ENCODE data around the gene TBL3.
A peak's percentile ranks its signal among the peaks of the same experiment; 100 is the strongest.
"Not testable (repeated sequence)": the region's sequence is repeated elsewhere in the genome, so short reads cannot be mapped to it uniquely, and the experiment has no call there.

Gene TBL3

DNA sequence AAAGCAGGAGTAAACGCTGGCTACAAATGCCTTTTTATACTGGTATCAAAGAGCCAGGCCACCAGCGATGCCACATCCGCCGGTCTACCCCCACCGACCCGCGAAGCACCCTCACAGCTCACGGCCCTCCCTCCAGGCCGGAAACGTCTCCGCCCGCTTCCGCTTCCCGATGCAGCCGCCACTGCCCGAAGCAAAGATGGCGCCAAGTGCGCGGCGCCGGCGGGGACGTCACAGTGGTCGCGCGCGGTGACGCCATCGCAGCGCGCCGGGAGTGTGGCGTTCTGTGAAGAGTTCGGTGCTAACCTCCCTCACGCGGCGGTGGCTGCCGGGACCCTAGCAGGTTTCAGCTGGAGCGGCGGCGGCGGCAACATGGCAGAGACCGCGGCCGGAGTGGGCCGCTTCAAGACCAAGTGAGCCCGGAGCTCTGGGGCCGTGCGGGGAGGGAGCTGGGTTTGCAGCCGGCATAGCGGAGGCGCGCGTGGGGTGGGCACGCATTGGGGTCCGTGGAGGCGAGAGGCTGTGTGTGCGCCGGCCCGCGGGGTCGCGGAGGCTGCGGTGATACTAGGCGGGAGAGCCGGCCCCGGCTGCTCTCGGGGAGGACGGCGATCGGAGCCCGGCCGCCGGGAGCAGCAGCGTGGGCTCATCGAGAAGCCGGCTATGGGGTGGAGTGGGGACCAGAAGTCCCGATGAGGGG, at the start of gene TBL3:
Gene TBL3, plus strand, starts transcription at position 258 of the 694 bp plus-strand sequence. Its CDS starts 112 bp downstream, at position 370.
- peak within 1 kb of the TSS; percentile 98 for H3K4me3 Mint-ChIP-seq
- H3K4me1 Mint-ChIP-seq (ENCODE audit: low read depth): peaks cover 24% of the 10 kb centered on the region

DNA sequence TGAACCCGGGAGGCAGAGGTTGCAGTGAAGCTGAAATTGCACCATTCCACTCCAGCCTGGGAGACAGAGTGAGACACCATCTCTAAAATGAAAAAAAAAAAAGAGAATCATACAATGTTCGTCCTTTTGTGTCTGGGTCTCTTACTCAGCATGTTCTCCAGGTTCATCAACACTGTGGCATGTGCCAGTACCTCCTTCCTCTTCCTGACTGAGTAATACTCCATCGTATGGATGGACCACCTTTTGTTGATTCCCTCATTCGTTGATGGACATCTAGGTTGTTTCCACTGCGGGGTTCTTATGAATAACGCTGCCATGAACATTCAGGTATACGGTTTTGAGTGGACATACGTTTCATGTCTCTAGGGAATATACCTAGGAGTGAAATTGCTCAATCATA, 49.5 kb upstream of the TBL3 start:
- H3K9me3 Mint-ChIP-seq: no peaks in the 10 kb centered on the region
- no peak overlapping the region for H3K4me3 Mint-ChIP-seq
- H3K27me3 Mint-ChIP-seq: peaks cover 36% of the 10 kb centered on the region
- H3K27ac Mint-ChIP-seq: no peak overlapping the region
- no peaks in the 10 kb centered on the region for H3K4me1 Mint-ChIP-seq (ENCODE audit: low read depth)
- no peaks in the 10 kb centered on the region for H3K36me3 Mint-ChIP-seq (ENCODE audit: low read depth)

More for the DNA sequence above, at the start of gene TBL3:
- no peaks in the 10 kb centered on the region for H3K27me3 Mint-ChIP-seq
- H3K9me3 Mint-ChIP-seq: no peaks in the 10 kb centered on the region
- peaks cover 22% of the 10 kb centered on the region for H3K36me3 Mint-ChIP-seq (ENCODE audit: low read depth)
- H3K27ac Mint-ChIP-seq: peak within 1 kb of the TSS; percentile 98

DNA sequence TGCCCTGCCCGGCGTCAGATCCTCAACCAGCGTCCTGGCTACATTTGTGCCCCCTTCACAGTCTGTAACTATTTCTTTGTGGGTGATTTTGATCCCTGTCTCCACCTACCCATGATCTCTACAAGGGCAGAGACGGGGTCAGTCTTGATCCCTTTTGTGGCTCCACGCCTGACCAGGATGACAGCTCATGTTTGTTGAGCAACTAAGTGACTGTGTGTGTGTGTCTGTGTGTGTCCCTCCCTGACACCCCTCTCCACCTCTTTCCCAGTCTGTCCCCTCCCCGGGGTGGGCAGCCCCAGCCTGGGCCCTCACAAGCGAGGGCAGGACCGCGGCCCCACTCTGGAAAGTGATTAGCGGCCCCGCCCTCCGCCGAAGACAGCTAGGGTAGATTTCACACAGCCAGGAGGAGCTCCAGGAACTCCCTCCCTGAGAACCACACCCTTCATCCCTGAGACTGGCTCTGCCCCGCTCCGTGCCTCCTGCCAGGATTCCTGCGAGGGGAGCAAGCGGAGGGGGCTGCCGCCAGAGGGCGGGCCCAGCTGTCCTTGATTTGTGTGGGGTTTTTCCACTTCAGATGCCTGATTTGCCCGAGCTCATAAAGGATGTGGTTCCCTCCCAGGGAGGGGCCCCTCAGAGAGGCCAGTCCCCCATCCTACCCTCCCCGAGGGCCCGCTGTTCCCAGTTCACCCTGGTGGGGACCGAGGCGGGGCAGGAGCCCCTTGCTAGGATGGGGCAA, 48.4 kb upstream of the TBL3 start:
- Mint-ChIP-seq H3K9me3 (no peaks in the 10 kb centered on the region), H3K4me1 (ENCODE audit: low read depth) (no peaks in the 10 kb centered on the region), H3K4me3 (no peak overlapping the region), H3K27me3 (peaks cover 36% of the 10 kb centered on the region), H3K27ac (no peak overlapping the region), H3K36me3 (ENCODE audit: low read depth) (no peaks in the 10 kb centered on the region)

DNA sequence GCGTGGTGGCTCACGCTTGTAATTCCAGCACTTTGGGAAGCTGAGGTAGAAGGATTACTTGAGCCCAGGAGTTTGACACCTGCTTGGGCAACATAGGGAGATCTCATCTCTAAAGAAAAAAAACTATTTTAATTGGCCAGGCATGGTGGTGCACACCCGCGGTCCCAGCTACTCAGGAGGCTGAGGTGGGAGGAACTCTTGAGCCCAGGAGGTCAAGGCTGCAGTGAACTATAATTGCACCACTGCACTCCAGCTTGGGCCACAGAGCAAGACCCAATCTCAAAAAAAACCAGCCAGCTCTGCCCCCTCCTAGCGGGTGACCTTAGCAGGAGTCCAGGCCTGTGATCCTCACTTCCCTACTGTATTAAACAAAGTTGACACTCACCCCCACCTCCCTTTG, 47.8 kb upstream of the TBL3 start:
- no peak overlapping the region for H3K27ac Mint-ChIP-seq
- no peak overlapping the region for H3K4me3 Mint-ChIP-seq
- peaks cover 2% of the 10 kb centered on the region for H3K4me1 Mint-ChIP-seq (ENCODE audit: low read depth)
- no peaks in the 10 kb centered on the region for H3K36me3 Mint-ChIP-seq (ENCODE audit: low read depth)
- no peaks in the 10 kb centered on the region for H3K9me3 Mint-ChIP-seq
- peaks cover 32% of the 10 kb centered on the region for H3K27me3 Mint-ChIP-seq

DNA sequence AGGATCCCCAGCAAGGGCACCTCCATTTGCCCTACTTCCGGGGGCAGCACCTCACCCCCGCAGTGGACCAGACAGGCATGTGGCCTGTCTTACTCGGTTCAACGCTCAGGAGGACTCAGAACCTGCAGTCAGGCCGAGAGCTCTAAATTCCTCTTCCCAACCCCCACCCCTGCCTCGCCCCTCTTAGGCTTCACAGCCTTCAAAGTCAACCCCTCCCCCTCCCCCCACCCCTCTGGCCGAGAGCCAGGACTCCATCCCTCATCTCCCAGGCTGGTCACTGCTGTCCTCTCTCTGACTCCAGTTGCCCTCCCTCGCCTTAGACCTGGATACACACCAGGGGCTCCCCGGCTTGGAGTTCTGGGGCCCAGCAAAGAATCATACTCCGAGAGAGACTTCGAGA, 45.6 kb upstream of the TBL3 start:
- Mint-ChIP-seq H3K27ac (no peak overlapping the region), H3K4me3 (no peak overlapping the region)

DNA sequence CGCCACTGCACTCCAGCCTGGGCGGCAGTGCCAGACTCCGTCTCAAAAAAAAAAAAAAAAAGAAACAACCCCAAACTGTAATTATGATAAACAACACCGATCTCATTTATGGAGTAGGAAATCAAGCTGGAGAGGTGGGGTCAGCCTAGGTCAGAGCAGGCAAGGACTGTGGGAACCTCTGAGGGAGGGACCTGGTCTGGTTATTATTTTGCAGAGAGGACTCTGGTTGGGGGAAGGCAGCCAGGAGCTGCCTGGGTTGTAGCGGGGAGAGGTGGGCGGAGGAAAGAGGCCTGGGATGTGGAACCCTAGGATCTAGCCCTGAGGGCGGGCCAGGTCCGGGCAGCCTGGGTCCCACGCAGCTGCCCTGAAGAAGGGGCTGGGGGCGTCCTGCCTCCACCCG, 42.7 kb upstream of the TBL3 start:
- peak overlapping the region; percentile 65 for H3K27ac Mint-ChIP-seq
- peak overlapping the region; percentile 72 for H3K4me3 Mint-ChIP-seq
- peaks cover 4% of the 10 kb centered on the region for H3K4me1 Mint-ChIP-seq (ENCODE audit: low read depth)
- H3K27me3 Mint-ChIP-seq: no peaks in the 10 kb centered on the region
- H3K9me3 Mint-ChIP-seq: no peaks in the 10 kb centered on the region
- H3K36me3 Mint-ChIP-seq (ENCODE audit: low read depth): no peaks in the 10 kb centered on the region

More for the DNA sequence above, 45.6 kb upstream of the TBL3 start:
- Mint-ChIP-seq H3K27me3 (peaks cover 18% of the 10 kb centered on the region), H3K36me3 (ENCODE audit: low read depth) (no peaks in the 10 kb centered on the region), H3K9me3 (no peaks in the 10 kb centered on the region), H3K4me1 (ENCODE audit: low read depth) (peaks cover 4% of the 10 kb centered on the region)

DNA sequence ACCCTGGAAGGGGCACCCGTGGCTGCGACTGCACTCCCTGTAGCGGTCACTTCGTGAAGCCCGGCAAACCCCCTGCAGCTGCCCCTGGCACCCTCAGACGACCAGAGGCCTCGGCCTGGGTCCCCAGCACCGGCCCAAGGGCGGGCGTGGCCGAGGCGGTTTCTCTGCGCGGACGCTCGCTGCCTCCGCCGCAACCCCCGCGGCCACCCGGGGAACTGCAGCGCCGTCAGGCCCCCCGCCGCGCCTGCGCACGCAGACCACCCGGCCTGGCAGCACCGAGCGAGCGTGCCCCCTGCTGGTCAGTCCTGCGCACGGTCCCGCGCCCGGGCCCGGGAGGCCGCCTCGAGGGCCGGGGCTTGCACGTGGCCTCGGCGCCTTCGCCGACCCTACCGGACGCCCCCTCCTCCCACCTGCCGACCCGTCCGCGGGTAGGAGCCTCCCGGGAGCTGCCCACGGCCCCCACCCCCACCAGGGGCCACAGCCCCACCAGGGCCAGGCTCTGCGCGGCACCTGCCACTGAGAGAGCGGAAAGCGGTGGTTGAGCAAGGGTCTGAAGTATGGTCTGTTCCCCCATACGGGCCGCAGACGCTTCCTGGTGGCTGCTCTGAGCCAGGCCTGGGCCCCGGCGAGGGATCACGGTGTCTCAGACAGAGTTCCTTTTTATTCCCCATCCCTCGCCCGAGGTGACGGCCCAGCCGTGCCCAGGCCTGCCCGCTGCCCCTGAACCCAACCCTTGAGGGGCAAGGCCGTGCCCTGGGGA, 42.1 kb upstream of the TBL3 start:
- peaks cover 4% of the 10 kb centered on the region for H3K4me1 Mint-ChIP-seq (ENCODE audit: low read depth)
- no peaks in the 10 kb centered on the region for H3K27me3 Mint-ChIP-seq
- H3K9me3 Mint-ChIP-seq: no peaks in the 10 kb centered on the region
- H3K36me3 Mint-ChIP-seq (ENCODE audit: low read depth): no peaks in the 10 kb centered on the region
- H3K4me3 Mint-ChIP-seq: peak overlapping the region; percentile 51
- no peak overlapping the region for H3K27ac Mint-ChIP-seq

DNA sequence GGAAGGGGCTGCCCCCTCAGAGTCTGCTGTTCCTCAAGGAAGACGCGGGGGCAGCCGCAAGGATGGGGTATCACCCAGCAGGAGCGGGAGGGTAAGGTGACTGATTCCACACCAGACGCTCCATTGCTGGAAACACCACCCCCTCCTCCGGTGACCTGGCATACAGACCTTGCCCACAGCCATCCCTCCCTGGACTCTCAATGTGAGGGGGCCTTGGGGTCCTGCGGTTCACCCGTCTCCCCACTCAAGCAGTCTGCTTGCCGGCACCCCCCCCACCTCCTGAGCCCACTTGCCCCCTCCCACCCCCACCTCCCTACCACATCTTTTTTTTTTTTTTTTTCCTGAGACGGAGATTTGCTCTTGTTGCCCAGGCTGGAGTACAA, 41.5 kb upstream of the TBL3 start:
- Mint-ChIP-seq H3K4me1 (ENCODE audit: low read depth) (peaks cover 4% of the 10 kb centered on the region), H3K36me3 (ENCODE audit: low read depth) (no peaks in the 10 kb centered on the region), H3K4me3 (no peak overlapping the region), H3K27ac (no peak overlapping the region), H3K9me3 (no peaks in the 10 kb centered on the region), H3K27me3 (no peaks in the 10 kb centered on the region)

DNA sequence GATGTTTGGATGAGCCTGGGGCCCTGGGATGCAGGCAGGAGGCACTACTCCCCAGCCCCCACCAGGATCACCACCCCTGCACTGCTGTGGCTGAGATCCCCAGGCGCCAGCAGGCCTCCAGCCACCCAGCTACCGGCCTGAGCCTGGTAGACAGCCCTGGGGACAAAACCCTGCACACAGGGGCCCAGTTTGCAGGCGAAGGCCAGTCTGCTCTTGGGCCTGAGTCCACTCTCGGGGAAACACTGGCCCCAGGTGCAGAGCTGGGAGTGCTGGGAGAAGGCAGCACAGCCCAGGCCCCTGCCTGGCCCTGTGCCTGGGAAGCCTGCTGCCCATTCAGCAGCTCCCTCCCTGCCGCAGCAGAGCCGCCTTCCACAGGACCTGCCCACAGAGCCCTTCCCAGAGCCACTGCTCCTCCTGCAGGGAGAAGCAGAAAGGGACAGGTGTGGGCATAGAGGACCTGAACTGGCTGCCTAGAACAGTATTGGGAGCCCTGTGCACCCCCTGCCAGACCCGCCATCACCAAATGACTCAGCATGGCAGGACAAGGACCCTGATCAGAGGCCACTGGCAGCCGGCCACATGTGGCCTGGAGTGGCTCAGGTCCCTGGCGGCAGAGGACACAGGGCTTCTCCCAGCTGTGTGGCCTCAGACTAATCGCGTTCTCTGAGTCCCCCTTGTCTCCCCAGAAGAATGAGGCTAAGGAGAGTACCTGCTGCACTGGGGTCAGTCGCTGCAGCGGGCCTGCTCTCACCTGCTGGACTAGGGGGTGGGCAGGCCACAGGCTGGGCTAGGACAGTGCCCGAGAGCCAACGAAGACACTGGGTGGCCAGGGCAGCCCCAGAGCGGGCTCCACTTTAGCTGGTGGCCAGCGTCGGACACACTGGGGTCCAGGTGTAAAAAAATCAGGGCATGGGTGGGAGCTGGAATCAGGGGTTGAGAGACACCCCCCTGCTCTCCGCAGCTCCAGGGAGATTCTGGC, 39.5 kb upstream of the TBL3 start:
- no peaks in the 10 kb centered on the region for H3K9me3 Mint-ChIP-seq
- H3K36me3 Mint-ChIP-seq (ENCODE audit: low read depth): no peaks in the 10 kb centered on the region
- H3K4me1 Mint-ChIP-seq (ENCODE audit: low read depth): peaks cover 4% of the 10 kb centered on the region
- no peak overlapping the region for H3K27ac Mint-ChIP-seq
- H3K27me3 Mint-ChIP-seq: no peaks in the 10 kb centered on the region
- no peak overlapping the region for H3K4me3 Mint-ChIP-seq

DNA sequence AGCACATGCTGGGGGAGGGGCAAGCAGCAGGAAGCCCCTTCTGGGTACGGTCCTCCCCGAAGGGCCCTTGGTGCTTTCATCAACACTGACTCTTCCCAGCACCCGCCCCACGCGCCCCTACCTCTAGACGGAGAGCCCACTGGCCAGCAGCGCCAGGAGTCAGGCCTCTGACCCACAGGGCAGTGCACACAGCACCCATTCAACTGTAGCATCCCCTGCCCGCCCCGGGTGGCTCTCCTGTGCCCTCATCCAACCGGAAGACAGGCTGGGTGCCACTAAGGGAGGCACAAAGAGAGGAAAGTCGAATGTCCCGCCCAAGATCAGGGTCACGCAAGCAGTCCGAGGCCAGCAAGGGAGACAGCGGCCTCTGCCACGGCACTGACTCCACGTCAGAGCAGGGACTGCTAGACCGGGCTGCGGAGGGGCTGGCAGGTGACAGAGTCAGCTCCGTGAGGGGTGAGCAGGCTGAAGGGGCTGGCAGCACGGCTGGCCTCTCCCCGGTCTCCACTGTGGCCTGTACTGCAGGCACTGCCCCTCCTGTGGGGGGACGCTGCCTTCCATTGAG, 38.7 kb upstream of the TBL3 start:
- no peaks in the 10 kb centered on the region for H3K27me3 Mint-ChIP-seq
- H3K4me3 Mint-ChIP-seq: no peak overlapping the region
- no peaks in the 10 kb centered on the region for H3K36me3 Mint-ChIP-seq (ENCODE audit: low read depth)
- H3K4me1 Mint-ChIP-seq (ENCODE audit: low read depth): peaks cover 4% of the 10 kb centered on the region
- no peaks in the 10 kb centered on the region for H3K9me3 Mint-ChIP-seq
- H3K27ac Mint-ChIP-seq: no peak overlapping the region

DNA sequence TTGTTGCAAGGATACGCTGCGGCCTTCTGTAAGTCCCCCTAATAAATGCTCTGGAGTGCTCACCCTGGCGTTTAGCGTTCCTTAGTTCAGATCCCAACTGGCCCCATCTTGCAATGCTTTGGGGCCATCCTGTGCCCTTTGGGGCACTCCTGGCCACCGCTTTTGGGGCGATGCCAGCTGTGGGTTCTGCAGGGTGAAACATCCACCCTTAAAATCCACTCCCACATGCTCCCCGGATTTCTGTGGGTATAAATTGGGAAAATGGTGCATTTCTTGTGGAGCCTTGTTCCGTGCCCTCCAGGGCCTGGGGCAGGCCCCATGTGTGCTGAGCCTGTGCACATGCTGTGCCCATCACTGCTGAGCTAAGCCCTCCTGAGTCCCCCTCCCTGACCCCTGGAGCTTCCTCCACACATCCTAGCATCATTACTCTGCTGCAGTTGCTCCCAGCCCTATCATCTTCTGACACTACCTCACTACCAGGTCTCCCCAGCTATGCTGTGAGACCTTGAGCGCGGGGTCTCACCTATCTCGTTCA, 34.8 kb upstream of the TBL3 start:
- H3K36me3 Mint-ChIP-seq (ENCODE audit: low read depth): peaks cover 5% of the 10 kb centered on the region
- no peaks in the 10 kb centered on the region for H3K27me3 Mint-ChIP-seq
- H3K4me3 Mint-ChIP-seq: no peak overlapping the region
- no peaks in the 10 kb centered on the region for H3K9me3 Mint-ChIP-seq
- peaks cover 8% of the 10 kb centered on the region for H3K4me1 Mint-ChIP-seq (ENCODE audit: low read depth)
- no peak overlapping the region for H3K27ac Mint-ChIP-seq

DNA sequence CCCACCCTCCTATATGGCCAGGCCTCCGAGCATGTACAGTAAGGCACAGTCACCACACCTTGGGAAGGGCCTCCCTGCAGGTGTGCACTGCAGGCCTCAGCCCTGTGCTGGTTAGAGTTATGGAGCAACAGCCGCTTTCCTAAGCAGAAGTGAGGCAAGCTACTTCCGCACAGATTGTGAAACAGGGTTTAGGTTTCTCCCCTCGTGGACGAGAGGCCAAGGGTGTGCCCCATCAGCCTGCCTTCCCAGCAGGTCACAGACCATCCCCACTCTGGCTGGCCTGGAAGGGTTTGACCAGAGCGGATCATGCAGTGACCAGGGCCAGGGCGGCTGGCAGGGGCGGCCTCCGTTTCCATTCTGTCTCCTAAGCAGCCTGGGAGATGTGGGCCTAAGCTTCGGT, 33.5 kb upstream of the TBL3 start:
- peaks cover 13% of the 10 kb centered on the region for H3K4me1 Mint-ChIP-seq (ENCODE audit: low read depth)
- H3K36me3 Mint-ChIP-seq (ENCODE audit: low read depth): peaks cover 5% of the 10 kb centered on the region
- H3K4me3 Mint-ChIP-seq: no peak overlapping the region
- no peaks in the 10 kb centered on the region for H3K9me3 Mint-ChIP-seq
- no peaks in the 10 kb centered on the region for H3K27me3 Mint-ChIP-seq
- no peak overlapping the region for H3K27ac Mint-ChIP-seq

DNA sequence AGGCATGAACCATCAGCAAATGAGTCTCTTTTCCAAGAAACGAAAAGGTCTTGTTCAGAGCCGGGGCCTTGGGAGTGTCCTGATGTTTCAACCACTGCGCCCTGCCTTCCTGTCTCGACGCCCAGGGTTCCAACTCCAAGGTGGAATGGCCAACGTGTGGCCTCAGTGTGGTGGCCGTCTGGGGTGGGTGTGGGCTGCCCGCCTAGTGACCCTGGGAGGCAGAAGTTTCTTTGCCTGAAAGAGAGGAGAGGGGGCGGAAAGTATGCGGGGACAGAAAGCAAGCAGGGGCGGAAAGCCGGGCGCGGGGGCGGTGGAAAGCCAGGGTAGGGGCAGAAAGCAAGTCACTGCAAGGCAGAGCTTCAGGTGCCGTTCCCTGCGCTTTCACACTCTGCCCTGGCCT, 32.9 kb upstream of the TBL3 start:
- Mint-ChIP-seq H3K36me3 (ENCODE audit: low read depth) (peaks cover 5% of the 10 kb centered on the region), H3K27me3 (no peaks in the 10 kb centered on the region), H3K4me1 (ENCODE audit: low read depth) (peaks cover 18% of the 10 kb centered on the region), H3K27ac (no peak overlapping the region), H3K9me3 (no peaks in the 10 kb centered on the region), H3K4me3 (no peak overlapping the region)

DNA sequence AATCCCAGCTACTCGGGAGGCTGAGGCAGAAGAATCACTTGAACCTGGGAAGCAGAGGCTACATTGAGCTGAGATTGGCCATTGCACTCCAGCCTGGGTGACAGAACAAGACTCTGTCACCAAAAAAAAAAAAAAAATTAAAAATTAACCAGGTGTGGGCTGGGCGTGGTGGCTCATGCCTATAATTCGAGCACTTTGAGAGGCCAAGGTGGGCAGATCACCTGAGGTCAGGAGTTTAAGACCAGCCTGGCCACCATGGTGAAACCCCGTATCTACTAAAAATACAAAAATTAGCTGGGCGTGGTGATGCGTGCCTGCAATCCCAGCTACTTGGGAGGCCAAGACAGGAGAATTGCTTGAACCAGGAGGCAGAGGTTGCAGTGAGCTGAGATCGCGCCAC, 32.0 kb upstream of the TBL3 start:
- H3K4me3 Mint-ChIP-seq; H3K36me3 Mint-ChIP-seq (ENCODE audit: low read depth); H3K27me3 Mint-ChIP-seq; H3K9me3 Mint-ChIP-seq; H3K27ac Mint-ChIP-seq: not testable (repeated sequence)
- peaks cover 24% of the 10 kb centered on the region for H3K4me1 Mint-ChIP-seq (ENCODE audit: low read depth)
